GM15510 (cell line): Measurements from ENCODE around the gene ZNF444.
A peak's percentile ranks its signal among the peaks of the same experiment; 100 is the strongest.

Experiments
- POLR2A ChIP-seq: IDR thresholded peaks from 3 replicates; pipeline ENCODE4 v1.6.1; 2011; ENCODE audit warnings: borderline replicate concordance; ENCODE audit not compliant: insufficient read length; ENCODE audit errors: extremely low read depth

Gene ZNF444

DNA sequence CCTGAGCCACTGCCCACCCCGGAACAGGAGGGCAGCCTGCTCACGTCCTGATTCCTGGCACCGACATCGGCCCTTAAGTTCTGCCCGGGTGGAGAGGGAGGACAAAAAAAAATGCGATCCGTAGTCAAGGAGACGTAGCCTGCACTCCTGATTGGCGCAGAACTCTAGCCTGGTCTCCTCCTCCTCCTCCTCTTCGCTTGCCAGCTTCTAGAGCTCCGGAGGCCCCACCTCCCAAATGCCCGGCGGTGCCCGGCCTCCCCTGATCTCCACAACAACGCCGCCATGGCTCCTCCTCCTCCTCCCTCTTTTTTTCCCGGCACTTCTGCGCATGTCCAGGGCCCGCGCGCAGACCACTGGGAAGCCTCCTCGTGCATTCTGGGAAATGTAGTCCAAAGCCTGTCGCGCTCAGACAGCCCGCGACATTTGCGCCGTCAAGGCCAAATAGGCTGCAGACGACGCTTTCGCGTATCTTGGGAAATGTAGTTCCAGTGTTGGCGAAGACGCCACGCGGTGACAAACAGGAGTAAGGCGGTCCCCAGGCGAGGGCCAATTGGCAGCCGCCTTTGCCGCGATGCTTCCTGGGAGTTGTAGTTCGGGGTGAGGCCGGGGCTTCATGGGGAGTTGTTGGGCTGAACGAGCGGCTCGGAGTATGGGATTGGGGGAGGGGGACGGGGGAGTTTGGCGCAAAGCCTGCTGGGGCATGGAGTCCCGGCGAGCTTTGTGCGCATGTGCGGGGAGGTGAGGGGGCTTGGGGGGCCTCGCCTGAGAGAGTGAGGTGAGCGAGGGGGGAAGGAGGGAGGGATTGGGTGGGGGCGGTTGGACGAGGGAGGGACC is at the start of gene ZNF444:
Gene ZNF444, plus strand, starts transcription at position 705 of the 834 bp plus-strand sequence. CDS start 5,625 bp downstream, outside the sequence.
- peak; percentile 65 for TF ChIP-seq POLR2A

DNA sequence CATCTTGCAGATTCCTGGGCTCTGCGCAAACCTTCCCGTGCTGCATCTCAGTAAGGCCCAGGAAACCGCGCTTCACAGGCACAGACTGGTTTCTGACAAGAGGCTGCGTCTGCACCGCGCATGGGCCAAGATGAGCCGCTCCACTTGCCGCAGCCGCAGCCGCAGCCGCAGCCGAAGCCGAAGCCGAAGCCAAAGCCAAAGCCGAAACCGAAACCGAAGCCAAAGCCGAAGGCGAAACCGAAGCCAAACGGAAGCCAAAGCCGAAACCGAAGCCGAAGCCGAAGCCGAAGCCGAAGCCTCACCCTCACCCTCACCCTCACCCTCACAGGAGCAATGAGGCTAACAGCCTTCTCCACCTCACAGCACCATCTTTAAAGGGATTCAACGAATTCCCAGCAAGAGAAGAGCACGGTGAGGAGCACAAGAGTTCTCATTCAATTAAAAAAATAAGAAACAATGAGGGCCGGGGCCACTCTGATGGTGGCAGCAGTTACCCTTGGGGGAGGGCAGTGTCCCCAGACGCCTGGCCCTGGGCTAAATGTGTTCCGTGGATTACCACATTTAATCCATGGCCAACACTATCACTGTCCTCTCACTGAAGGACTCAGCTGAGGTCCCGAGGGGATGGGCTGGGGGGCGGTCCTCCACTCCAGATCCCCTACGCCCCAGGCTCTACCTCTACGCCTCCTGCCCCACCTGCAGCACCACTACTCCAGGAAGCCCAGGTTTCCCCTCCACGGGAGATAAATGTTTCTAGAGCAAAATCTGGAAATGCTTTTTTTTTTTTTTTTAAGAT is 49.1 kb upstream of the ZNF444 start:
- TF ChIP-seq POLR2A = no peak

GRCh38 chr19:56092685-56093631 is 48.1 kb upstream of the ZNF444 start:
- no peak for TF ChIP-seq POLR2A

- TF ChIP-seq POLR2A = no peak
Observed at GRCh38 chr19:56094449-56094848, 46.6 kb upstream of the ZNF444 start.

- no peak for TF ChIP-seq POLR2A
Observed at GRCh38 chr19:56096665-56097064, 44.4 kb upstream of the ZNF444 start.

DNA sequence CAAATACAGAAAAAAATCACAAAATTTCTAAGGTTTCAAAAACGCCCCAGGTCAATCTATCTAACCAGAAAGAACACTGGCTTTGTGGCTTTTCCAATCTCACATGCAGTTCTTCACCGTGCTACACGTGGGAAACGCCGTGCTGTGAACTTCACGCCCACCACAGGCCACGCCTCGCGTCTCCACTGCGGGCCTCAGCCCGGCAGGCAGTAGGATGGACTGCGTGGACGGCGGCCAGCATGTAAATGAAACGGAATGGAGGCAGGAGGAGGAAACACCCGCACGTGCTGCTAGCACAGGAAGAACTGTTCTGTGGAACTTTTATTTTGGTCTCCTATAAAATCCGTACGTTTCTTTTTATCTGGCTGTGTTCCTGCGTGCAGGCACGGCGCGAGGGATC is 43.8 kb upstream of the ZNF444 start:
- TF ChIP-seq POLR2A = no peak

- no peak for TF ChIP-seq POLR2A
Observed at GRCh38 chr19:56097776-56098175, 43.3 kb upstream of the ZNF444 start.

GRCh38 chr19:56098731-56099568 is 42.1 kb upstream of the ZNF444 start:
- TF ChIP-seq POLR2A = no peak

DNA sequence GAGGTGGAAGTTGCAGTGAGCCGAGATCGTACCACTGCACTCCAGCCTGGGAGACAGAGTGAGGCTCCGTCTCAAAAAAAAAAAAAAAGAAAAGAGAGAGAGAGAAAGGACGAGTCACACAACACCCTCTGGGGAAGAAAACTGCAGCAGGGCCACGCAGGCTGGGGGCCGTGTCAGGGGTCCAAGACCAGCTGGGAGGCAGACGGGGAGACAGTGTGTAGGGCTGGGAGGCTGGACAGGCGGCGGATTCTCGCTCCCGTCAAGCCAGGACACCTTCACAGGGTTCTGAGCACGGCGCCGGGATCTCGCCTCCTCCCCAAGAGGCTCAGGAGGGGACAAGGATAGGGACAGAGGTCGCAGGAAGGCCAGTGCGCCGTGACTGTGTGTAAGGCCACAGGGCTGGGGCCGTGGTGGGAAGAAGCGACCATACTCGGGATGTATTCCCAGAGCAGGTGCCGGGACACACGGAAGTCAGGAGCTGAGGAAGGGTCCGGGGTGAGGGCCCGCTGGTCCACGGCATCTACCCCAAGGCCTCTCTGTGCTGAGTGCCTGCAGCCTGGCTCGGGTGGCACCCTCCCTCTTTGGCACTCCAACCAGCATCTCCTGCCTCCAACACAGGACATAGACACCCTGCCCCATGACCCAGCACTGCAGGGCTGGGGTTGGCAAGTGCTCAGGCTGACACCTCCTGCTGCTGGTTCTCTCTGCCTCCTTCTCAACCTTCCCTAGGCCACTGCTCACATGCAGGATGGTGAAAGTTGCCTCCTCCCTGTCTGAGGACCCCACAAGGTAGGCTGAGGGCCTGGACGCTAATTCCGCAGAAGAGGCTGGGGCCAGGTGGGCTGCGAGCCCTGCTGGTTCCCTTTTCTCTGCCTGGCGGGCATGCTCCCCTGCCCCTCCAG is 41.2 kb upstream of the ZNF444 start:
- no peak for TF ChIP-seq POLR2A

DNA sequence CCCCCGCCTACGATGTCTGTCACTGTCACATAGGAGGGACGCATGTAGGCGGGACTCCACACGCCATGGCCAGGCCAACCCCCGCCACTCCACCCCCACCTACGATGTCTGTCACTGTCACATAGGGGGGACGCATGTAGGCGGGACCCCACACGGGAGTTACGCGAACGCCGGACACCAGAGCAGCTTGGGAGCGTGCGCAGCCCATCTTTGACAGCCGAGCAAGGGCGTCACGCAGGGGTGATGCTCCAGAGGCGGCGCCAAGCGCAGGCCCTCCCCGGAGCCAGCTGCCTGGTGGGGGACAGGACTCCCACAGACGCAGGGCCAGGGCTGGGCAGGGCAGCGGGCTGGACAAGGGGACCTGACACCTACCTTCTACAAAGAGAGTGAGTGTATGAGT is 40.0 kb upstream of the ZNF444 start:
- no peak for TF ChIP-seq POLR2A

DNA sequence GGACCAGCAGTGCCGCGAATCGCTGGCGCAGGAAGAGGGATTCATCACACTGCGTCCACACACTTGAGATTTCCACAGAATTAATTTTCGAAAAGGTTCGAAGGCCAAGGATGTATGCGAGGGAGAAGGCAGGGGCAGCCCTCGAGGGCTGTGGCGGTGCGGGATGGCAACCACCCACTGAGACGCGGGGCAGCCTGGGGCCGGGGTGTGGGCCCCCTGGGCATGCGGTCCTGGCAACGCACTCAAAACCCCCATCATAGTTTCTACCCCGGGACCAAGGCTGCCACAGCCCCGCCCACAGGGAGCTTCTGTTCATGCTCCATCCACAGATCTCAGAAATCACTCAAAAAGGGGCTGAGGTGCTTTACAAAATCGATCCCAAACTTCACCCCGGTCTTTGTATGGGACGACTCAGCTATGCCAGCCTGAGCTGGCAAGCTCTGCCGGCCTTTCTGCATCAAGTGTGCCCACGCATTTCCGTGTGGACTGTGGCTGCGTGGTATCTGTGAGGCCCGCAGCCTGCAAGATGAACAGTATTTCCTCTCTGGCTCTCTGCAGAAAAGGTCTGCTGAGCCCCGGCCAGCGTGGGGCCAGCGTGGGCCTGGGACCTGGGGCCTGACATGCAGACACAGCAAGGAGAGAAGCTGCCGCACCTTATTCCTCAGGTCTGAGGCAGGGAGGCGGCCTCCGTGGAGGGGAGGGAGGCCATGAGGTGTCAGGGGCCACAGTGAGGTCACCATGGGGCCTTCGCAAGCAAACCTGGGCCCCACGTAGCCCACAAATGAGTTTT is 39.1 kb upstream of the ZNF444 start:
- TF ChIP-seq POLR2A = no peak

GRCh38 chr19:56103027-56103614 is 38.0 kb upstream of the ZNF444 start:
- no peak for TF ChIP-seq POLR2A
